SK-N-SH (cell line): ENCODE measurements around the gene OSBPL6. TPM values are rescaled to one million over a fixed set of nuclear protein-coding genes. Genes with fewer than 3 reads are reported as not detected.

ENCODE experiments used
- CTCF ChIA-PET: fragments of 300-600, 350-600 bp; formaldehyde crosslinking; extraction: SDS; loops from one replicate; lab custom pipeline; 2021; lab: Yijun Ruan, JAX
- POLR2A ChIA-PET: fragments of 350-600 bp; sonication (Branson Sonifier 250); formaldehyde crosslinking; extraction: SDS; loops from one replicate; lab custom pipeline; 2020; ENCODE audit warnings: antibody characterized with exemption, inconsistent platforms; lab: Yijun Ruan, JAX
- DNase-seq: peaks from one replicate; pipeline ENCODE4 v3.0.0; 2012
- H2AFZ ChIP-seq: fragments of 200-600 bp; sonication (generic); 2 replicates; pipeline ENCODE4 v1.8.1; 2016; ENCODE audit warnings: antibody characterized with exemption, mild to moderate bottlenecking, low read depth
- H3F3A ChIP-seq: fragments of 200-600 bp; sonication (generic); replicated peaks from 2 replicates; pipeline ENCODE3; 2016; ENCODE audit warnings: antibody characterized with exemption, mild to moderate bottlenecking; ENCODE audit not compliant: insufficient read depth
- H3K27ac ChIP-seq, 2 experiments: fragments of 200-500 bp in 1 of 2; fragments of 200-600 bp in 1 of 2; sonication (Bioruptor generic) in 1 of 2; sonication (generic), shearing (Covaris generic) in 1 of 2; 2 replicates each; pipeline versions ENCODE4 v1.5.1 to v1.6.1; 2014 to 2016; ENCODE audit warnings: low read depth in 2 of 2, inconsistent platforms in 1 of 2, low read length in 1 of 2, mild to moderate bottlenecking in 1 of 2, mixed read lengths in 1 of 2
- H3K27me3 ChIP-seq: fragments of 200-600 bp; sonication (generic), shearing (Covaris generic); 2 replicates; pipeline ENCODE4 v1.6.1; 2016; ENCODE audit warnings: mixed run types; ENCODE audit not compliant: insufficient read depth
- H3K36me3 ChIP-seq, 2 experiments: fragments of 200-500 bp in 1 of 2; fragments of 200-600 bp in 1 of 2; sonication (Bioruptor generic) in 1 of 2; sonication (generic) in 1 of 2; replicated peaks in 1 of 2; 2 replicates each; pipeline versions ENCODE3 to v1.5.1; 2014 to 2016; ENCODE audit warnings: low read length in 1 of 2, mild to moderate bottlenecking in 1 of 2; ENCODE audit not compliant: insufficient read depth in 2 of 2, control insufficient read depth in 1 of 2
- H3K4me1 ChIP-seq, 2 experiments: fragments of 200-500 bp in 1 of 2; fragments of 200-600 bp in 1 of 2; sonication (Bioruptor generic) in 1 of 2; sonication (generic), shearing (Covaris generic) in 1 of 2; 2 replicates each; pipeline versions ENCODE4 v1.5.1 to v1.6.1; 2014 to 2016; ENCODE audit warnings: low read depth in 1 of 2, low read length in 1 of 2, mixed run types in 1 of 2; ENCODE audit not compliant: insufficient read depth in 2 of 2, control insufficient read depth in 1 of 2
- H3K4me2 ChIP-seq: fragments of 200-600 bp; sonication (generic), shearing (Covaris generic); 2 replicates; pipeline ENCODE4 v1.6.1; 2017; ENCODE audit warnings: mixed run types
- H3K4me3 ChIP-seq, 2 experiments: fragments of 200-500 bp in 1 of 2; fragments of 200-600 bp in 1 of 2; sonication (Bioruptor generic) in 1 of 2; sonication (generic), shearing (Covaris generic) in 1 of 2; 2 replicates each; pipeline versions ENCODE4 v1.5.1 to v1.8.1; 2014 to 2016; ENCODE audit warnings: low read depth in 2 of 2, inconsistent platforms in 1 of 2, low read length in 1 of 2, mild to moderate bottlenecking in 1 of 2, mixed read lengths in 1 of 2, moderate library complexity in 1 of 2
- H3K79me2 ChIP-seq: fragments of 200-600 bp; sonication (generic); 2 replicates; pipeline ENCODE4 v1.8.1; 2017; ENCODE audit warnings: mild to moderate bottlenecking; ENCODE audit not compliant: insufficient read depth
- H3K9ac ChIP-seq: fragments of 200-600 bp; sonication (generic); 2 replicates; pipeline ENCODE4 v1.6.1; 2017; ENCODE audit warnings: mixed run types
- H3K9me2 ChIP-seq: fragments of 200-600 bp; sonication (generic); 2 replicates; pipeline ENCODE4 v1.6.1; 2017; ENCODE audit warnings: mixed run types
- H3K9me3 ChIP-seq: fragments of 200-600 bp; sonication (generic); 2 replicates; pipeline ENCODE4 v1.6.1; 2017; ENCODE audit warnings: mixed run types, mild to moderate bottlenecking, moderate library complexity
- H4K20me1 ChIP-seq: fragments of 200-600 bp; sonication (generic); 2 replicates; pipeline ENCODE4 v1.6.1; 2017; ENCODE audit warnings: mild to moderate bottlenecking, mixed run types; ENCODE audit not compliant: insufficient read depth
- CHD2 ChIP-seq: fragments of 150-350 bp; IDR thresholded peaks from 2 replicates; pipeline ENCODE4 v1.6.1; 2018; ENCODE audit warnings: low read length; ENCODE audit not compliant: partially characterized antibody
- EP300 ChIP-seq, 2 experiments: IDR thresholded peaks; 2 replicates each; pipeline versions ENCODE4 v1.4.0 to v1.6.1; 2012; ENCODE audit warnings: borderline replicate concordance in 1 of 2, low read depth in 1 of 2, low read length in 1 of 2
- FOXJ3 ChIP-seq: sonication (generic); formaldehyde crosslinking; IDR thresholded peaks from 2 replicates; pipeline ENCODE4 v1.5.1; 2020; ENCODE audit warnings: mild to moderate bottlenecking, missing genetic modification reagents
- FOXM1 ChIP-seq: IDR thresholded peaks from 2 replicates; pipeline ENCODE4 v1.4.0; 2012; ENCODE audit warnings: low read depth, mild to moderate bottlenecking
- GABPA ChIP-seq: IDR thresholded peaks from 2 replicates; pipeline ENCODE4 v1.4.0; 2012; ENCODE audit warnings: low read depth, mild to moderate bottlenecking
- RAD21 ChIP-seq: IDR thresholded peaks from 2 replicates; pipeline ENCODE4 v1.6.1; 2012; ENCODE audit warnings: mild to moderate bottlenecking, low read length
- RCOR1 ChIP-seq: fragments of 150-350 bp; IDR thresholded peaks from 2 replicates; pipeline ENCODE4 v1.6.1; 2017; ENCODE audit warnings: antibody characterized with exemption, low read length
- RXRA ChIP-seq: IDR thresholded peaks from 2 replicates; pipeline ENCODE4 v1.4.0; 2012; ENCODE audit warnings: low read depth, mild to moderate bottlenecking, borderline replicate concordance
- SMC3 ChIP-seq: IDR thresholded peaks from 2 replicates; pipeline ENCODE4 v1.6.1; 2012; ENCODE audit warnings: low read depth, low read length, improper control_type of control experiment
- TCF12 ChIP-seq: IDR thresholded peaks from 2 replicates; pipeline ENCODE4 v1.4.0; 2012
- TEAD4 ChIP-seq: IDR thresholded peaks from 2 replicates; pipeline ENCODE4 v1.4.0; 2012; ENCODE audit warnings: mild to moderate bottlenecking, borderline replicate concordance; ENCODE audit not compliant: insufficient read depth
- YY1 ChIP-seq: IDR thresholded peaks from 2 replicates; pipeline ENCODE4 v1.4.0; 2012; ENCODE audit warnings: low read depth, mild to moderate bottlenecking
- WGBS: methylation state at CpG from one replicate; pipeline ENCODE4 v1.1.6; 2017; ENCODE audit warnings: low lambda C conversion rate; 5-methylcytosine and 5-hydroxymethylcytosine counted together
- polyA plus RNA-seq, 3 experiments: library from polyadenylated mRNA; depleted of rRNA; stranded (reverse); fragments of >200 nt; gene quantifications; 2 replicates each; pipeline ENCODE4 v1.2.3, GENCODE V29; 2012
- TF ChIP-seq, protein P1 (sequence below): fragments of 200-600 bp; sonication (generic); IDR thresholded peaks from 2 replicates; pipeline ENCODE4 v1.6.1; 2017; ENCODE audit warnings: antibody characterized with exemption, mild to moderate bottlenecking, moderate library complexity
- TF ChIP-seq, protein P2 (sequence below): fragments of 150-350 bp; IDR thresholded peaks from 2 replicates; pipeline ENCODE4 v1.6.1; 2016; ENCODE audit warnings: mild to moderate bottlenecking, low read depth, low read length
- TF ChIP-seq, protein P3 (sequence below): IDR thresholded peaks from 2 replicates; pipeline ENCODE4 v1.4.0; 2012; ENCODE audit warnings: low read depth, borderline replicate concordance
- TF ChIP-seq, protein P4 (sequence below): IDR thresholded peaks from 2 replicates; pipeline ENCODE4 v1.6.1; 2012; ENCODE audit warnings: mild to moderate bottlenecking, low read depth, low read length, moderate library complexity

The OSBPL6 gene
- polyA plus RNA-seq, 1 of the 3 experiments (the other 2 are of a cell fraction) = 2.7 TPM

DNA sequence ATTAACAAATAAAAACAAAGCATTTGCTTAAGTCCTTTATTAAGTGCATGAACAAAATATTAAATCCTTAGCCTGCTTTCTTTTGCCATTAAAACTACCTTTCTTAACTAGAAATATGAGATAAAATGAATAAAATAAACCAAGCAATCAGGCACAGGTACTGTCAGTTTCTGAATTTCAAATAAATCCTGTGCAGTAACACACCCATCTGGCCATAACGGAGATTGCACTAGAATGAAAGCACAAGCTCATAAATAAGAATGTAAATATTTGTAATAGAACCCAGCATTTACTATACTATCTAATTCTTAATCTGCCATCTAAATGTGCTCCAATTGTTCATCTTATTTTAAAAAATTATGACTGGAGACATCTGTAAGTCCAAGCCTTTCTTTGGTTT is 224.8 kb downstream of the OSBPL6 start:
- Histone ChIP-seq H3K9me2 (no peaks in the 10 kb centered on the region), H3K9me3 (no peaks in the 10 kb centered on the region), H3K4me1 (peaks cover 3 to 6% of the 10 kb centered on the region in 2 experiments; a peak in 3 of 4 replicates), H3F3A (peaks cover 4% of the 10 kb centered on the region), H3K79me2 (peaks cover 37% of the 10 kb centered on the region; the same call in 1 of the 2 replicates), H2AFZ (no peak overlapping the region), H3K27me3 (no peaks in the 10 kb centered on the region), H4K20me1 (no peaks in the 10 kb centered on the region), H3K27ac (no peak overlapping the region), H3K4me3 (no peak overlapping the region), H3K4me2 (no peak overlapping the region), H3K9ac (no peak overlapping the region), H3K36me3 (peaks cover 2 to 3% of the 10 kb centered on the region in 2 experiments)
- CTCF ChIA-PET = interaction anchor here (0.6 to 8.7 kb wide), 23 partner anchors 9 to 436 kb away, joined by 3 to 199 read pairs (median 4); partner anchors contain the start of gene RBM45
- POLR2A ChIA-PET = no interaction called here
- no peak for DNase-seq
- WGBS = 61% methylated on average over 1 of the region's 1 CpG
- TF ChIP-seq TCF12 = no peak
- TF ChIP-seq EP300 (IDR thresholded peaks at IDR 0.05; ENCODE audit: borderline replicate concordance in 1 of 2, low read depth in 1 of 2, low read length in 1 of 2) = no peak
- TF ChIP-seq, protein P1, sequence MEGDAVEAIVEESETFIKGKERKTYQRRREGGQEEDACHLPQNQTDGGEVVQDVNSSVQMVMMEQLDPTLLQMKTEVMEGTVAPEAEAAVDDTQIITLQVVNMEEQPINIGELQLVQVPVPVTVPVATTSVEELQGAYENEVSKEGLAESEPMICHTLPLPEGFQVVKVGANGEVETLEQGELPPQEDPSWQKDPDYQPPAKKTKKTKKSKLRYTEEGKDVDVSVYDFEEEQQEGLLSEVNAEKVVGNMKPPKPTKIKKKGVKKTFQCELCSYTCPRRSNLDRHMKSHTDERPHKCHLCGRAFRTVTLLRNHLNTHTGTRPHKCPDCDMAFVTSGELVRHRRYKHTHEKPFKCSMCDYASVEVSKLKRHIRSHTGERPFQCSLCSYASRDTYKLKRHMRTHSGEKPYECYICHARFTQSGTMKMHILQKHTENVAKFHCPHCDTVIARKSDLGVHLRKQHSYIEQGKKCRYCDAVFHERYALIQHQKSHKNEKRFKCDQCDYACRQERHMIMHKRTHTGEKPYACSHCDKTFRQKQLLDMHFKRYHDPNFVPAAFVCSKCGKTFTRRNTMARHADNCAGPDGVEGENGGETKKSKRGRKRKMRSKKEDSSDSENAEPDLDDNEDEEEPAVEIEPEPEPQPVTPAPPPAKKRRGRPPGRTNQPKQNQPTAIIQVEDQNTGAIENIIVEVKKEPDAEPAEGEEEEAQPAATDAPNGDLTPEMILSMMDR = peak; percentile 57
- TF ChIP-seq FOXM1 = no peak
- peak; percentile 40; the same call in 1 of the 2 replicates for TF ChIP-seq SMC3
- TF ChIP-seq TEAD4 = no peak
- no peak for TF ChIP-seq CHD2
- TF ChIP-seq, protein P2, sequence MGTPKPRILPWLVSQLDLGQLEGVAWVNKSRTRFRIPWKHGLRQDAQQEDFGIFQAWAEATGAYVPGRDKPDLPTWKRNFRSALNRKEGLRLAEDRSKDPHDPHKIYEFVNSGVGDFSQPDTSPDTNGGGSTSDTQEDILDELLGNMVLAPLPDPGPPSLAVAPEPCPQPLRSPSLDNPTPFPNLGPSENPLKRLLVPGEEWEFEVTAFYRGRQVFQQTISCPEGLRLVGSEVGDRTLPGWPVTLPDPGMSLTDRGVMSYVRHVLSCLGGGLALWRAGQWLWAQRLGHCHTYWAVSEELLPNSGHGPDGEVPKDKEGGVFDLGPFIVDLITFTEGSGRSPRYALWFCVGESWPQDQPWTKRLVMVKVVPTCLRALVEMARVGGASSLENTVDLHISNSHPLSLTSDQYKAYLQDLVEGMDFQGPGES = no peak
- peak; percentile 68 for TF ChIP-seq RAD21

DNA sequence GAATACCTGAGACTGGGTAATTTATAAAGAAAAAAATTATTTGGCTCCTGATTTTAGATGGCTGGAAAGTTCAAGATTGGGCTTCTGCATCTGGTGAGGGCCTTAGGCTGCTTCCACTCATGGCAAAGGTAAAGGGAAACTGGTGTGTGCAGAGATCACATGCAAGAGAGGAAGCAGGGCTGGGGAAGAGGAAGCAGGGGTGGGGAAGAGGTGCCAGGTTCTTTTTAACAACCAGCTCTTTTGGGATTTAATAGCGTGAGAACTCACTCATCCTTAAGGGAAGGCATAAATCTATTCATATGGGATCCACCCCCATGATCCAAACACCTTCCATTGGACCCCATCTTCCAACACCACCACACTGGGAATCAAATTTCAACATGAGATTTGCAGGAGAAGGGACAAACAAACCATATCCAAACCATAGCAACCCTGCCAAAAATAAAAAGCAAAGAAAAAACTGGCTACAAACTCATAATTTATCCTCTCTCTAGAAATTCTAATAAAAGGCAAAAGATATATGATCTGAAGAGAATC is 226.2 kb downstream of the OSBPL6 start:
- no peak overlapping the region for H2AFZ ChIP-seq
- peaks cover 2 to 8% of the 10 kb centered on the region in 2 experiments for H3K36me3 ChIP-seq
- 95% methylated on average over 1 of the region's 1 CpG for WGBS
- no peaks in the 10 kb centered on the region for H3F3A ChIP-seq
- H3K9me2 ChIP-seq = no peaks in the 10 kb centered on the region
- no peaks in the 10 kb centered on the region for H4K20me1 ChIP-seq
- H3K4me2 ChIP-seq = no peak overlapping the region
- H3K79me2 ChIP-seq = peaks cover 38% of the 10 kb centered on the region
- CTCF ChIA-PET = interaction anchor here (0.9 to 8.7 kb wide), 7 partner anchors 20 to 309 kb away, joined by 3 to 199 read pairs (median 6); partner anchors contain the start of gene RBM45
- POLR2A ChIA-PET = no interaction called here
- no peaks in the 10 kb centered on the region for H3K9me3 ChIP-seq
- H3K27me3 ChIP-seq = no peaks in the 10 kb centered on the region
- no peaks in the 10 kb centered on the region; a peak in 1 of 4 replicates for H3K4me1 ChIP-seq
- H3K4me3 ChIP-seq = no peak overlapping the region
- H3K9ac ChIP-seq = no peak overlapping the region
- H3K27ac ChIP-seq = no peak overlapping the region
- no peak for DNase-seq
- TF ChIP-seq RCOR1 = no peak
- TF ChIP-seq, protein P3, sequence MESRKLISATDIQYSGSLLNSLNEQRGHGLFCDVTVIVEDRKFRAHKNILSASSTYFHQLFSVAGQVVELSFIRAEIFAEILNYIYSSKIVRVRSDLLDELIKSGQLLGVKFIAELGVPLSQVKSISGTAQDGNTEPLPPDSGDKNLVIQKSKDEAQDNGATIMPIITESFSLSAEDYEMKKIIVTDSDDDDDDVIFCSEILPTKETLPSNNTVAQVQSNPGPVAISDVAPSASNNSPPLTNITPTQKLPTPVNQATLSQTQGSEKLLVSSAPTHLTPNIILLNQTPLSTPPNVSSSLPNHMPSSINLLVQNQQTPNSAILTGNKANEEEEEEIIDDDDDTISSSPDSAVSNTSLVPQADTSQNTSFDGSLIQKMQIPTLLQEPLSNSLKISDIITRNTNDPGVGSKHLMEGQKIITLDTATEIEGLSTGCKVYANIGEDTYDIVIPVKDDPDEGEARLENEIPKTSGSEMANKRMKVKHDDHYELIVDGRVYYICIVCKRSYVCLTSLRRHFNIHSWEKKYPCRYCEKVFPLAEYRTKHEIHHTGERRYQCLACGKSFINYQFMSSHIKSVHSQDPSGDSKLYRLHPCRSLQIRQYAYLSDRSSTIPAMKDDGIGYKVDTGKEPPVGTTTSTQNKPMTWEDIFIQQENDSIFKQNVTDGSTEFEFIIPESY = no peak
- no peak for TF ChIP-seq GABPA
- TF ChIP-seq YY1 = no peak
- TF ChIP-seq, protein P4, sequence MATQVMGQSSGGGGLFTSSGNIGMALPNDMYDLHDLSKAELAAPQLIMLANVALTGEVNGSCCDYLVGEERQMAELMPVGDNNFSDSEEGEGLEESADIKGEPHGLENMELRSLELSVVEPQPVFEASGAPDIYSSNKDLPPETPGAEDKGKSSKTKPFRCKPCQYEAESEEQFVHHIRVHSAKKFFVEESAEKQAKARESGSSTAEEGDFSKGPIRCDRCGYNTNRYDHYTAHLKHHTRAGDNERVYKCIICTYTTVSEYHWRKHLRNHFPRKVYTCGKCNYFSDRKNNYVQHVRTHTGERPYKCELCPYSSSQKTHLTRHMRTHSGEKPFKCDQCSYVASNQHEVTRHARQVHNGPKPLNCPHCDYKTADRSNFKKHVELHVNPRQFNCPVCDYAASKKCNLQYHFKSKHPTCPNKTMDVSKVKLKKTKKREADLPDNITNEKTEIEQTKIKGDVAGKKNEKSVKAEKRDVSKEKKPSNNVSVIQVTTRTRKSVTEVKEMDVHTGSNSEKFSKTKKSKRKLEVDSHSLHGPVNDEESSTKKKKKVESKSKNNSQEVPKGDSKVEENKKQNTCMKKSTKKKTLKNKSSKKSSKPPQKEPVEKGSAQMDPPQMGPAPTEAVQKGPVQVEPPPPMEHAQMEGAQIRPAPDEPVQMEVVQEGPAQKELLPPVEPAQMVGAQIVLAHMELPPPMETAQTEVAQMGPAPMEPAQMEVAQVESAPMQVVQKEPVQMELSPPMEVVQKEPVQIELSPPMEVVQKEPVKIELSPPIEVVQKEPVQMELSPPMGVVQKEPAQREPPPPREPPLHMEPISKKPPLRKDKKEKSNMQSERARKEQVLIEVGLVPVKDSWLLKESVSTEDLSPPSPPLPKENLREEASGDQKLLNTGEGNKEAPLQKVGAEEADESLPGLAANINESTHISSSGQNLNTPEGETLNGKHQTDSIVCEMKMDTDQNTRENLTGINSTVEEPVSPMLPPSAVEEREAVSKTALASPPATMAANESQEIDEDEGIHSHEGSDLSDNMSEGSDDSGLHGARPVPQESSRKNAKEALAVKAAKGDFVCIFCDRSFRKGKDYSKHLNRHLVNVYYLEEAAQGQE = no peak
- TF ChIP-seq, protein P1 = no peak
- TF ChIP-seq FOXJ3 (CRISPR knock-in tag) = no peak
- TF ChIP-seq RXRA = no peak
